WERI-Rb-1 (cell line): ENCODE data around the gene TNKS2.
"Not testable (repeated sequence)": the region's sequence is repeated elsewhere in the genome, so short reads cannot be mapped to it uniquely, and the experiment has no call there.

Source experiments
- DNase-seq: peaks from one replicate; pipeline ENCODE4 v3.0.0-alpha.2; 2020
- H3K27ac ChIP-seq: fragments of 250-450 bp; sonication (Bioruptor Pico); 2 replicates; pipeline ENCODE4 v1.5.1; 2020; ENCODE audit warnings: mild to moderate bottlenecking, moderate library complexity
- H3K27me3 ChIP-seq: fragments of 250-450 bp; sonication (Bioruptor Pico); 2 replicates; pipeline ENCODE4 v1.5.1; 2021; ENCODE audit warnings: mild to moderate bottlenecking, low read depth, moderate library complexity; ENCODE audit not compliant: insufficient read depth, severe bottlenecking
- H3K36me3 ChIP-seq: fragments of 250-450 bp; sonication (Bioruptor Pico); 2 replicates; pipeline ENCODE4 v1.5.1; 2020; ENCODE audit warnings: mild to moderate bottlenecking, moderate library complexity
- H3K4me3 ChIP-seq: 2 replicates; pipeline ENCODE4 v1.5.1; 2011; ENCODE audit warnings: low read depth, mild to moderate bottlenecking, control low read depth, low read length
- H3K9me3 ChIP-seq: fragments of 250-450 bp; sonication (Bioruptor Pico); 2 replicates; pipeline ENCODE4 v1.5.1; 2021; ENCODE audit warnings: mild to moderate bottlenecking, moderate library complexity; ENCODE audit not compliant: severe bottlenecking
- TF ChIP-seq, protein P1 (sequence below): IDR thresholded peaks from 2 replicates; pipeline ENCODE4 v1.5.1; 2011; ENCODE audit warnings: low read depth, mild to moderate bottlenecking, control low read depth, inconsistent platforms, low read length

The TNKS2 gene

DNA sequence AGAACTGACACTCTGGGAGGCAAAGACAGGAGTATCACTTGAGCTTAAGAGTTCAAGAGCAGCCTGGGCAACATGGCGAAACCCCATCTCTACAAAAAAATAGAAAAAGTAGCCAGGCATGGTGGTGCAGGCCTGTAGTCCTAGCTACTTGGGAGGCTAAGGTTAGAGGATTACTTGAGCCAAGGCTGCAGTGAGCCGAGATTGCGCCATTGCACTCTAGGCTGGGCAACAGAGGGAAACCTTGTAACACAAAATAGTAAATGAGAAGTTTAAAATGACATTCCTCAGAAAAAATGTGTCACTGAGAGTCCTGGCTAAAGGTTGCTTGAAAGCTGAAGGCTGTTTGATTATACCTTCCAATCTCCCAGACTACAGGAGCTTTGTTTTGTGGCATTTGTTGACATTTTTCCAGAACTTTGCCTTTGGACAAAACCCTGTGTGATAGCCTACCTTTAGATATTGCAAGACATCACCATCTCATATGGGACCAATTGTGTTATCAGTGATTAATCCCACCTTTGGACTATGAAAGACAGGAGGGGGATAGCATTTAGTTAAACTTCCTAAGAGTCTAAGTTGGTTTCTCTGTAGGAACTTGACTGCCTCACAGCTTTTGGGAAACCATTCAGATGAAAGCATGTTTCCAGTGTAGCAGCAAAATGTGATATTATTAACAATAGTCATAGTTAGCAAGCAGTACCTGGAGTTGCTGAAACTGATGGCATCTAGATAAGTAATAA, 5.3 kb downstream of the TNKS2 start:
- Histone ChIP-seq H3K27me3 (no peaks in the 10 kb centered on the region), H3K27ac (no peak overlapping the region), H3K9me3 (no peaks in the 10 kb centered on the region), H3K36me3 (peaks cover 67% of the 10 kb centered on the region), H3K4me3 (no peak overlapping the region)
- no peak for DNase-seq
- TF ChIP-seq, protein P1, sequence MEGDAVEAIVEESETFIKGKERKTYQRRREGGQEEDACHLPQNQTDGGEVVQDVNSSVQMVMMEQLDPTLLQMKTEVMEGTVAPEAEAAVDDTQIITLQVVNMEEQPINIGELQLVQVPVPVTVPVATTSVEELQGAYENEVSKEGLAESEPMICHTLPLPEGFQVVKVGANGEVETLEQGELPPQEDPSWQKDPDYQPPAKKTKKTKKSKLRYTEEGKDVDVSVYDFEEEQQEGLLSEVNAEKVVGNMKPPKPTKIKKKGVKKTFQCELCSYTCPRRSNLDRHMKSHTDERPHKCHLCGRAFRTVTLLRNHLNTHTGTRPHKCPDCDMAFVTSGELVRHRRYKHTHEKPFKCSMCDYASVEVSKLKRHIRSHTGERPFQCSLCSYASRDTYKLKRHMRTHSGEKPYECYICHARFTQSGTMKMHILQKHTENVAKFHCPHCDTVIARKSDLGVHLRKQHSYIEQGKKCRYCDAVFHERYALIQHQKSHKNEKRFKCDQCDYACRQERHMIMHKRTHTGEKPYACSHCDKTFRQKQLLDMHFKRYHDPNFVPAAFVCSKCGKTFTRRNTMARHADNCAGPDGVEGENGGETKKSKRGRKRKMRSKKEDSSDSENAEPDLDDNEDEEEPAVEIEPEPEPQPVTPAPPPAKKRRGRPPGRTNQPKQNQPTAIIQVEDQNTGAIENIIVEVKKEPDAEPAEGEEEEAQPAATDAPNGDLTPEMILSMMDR = no peak

DNA sequence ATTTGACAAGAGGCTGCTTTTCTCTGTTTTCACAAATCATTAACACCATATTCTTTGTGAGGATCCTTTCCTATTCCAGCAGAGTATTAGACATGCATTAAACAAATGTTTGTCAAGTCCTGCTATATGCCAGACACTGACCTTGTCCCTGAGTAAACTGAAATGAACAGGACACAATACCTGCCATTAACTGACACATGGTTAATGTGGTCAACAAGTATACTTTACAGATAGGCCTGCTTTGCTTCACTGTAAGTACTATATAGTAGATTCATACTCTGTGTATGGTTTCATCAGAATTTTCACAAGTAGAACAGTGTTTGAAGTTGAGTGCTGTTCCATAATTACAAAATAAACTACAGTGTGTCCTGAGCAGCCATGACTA, 5.9 kb downstream of the TNKS2 start:
- H3K27me3 ChIP-seq = no peaks in the 10 kb centered on the region
- TF ChIP-seq, protein P1 = no peak

DNA sequence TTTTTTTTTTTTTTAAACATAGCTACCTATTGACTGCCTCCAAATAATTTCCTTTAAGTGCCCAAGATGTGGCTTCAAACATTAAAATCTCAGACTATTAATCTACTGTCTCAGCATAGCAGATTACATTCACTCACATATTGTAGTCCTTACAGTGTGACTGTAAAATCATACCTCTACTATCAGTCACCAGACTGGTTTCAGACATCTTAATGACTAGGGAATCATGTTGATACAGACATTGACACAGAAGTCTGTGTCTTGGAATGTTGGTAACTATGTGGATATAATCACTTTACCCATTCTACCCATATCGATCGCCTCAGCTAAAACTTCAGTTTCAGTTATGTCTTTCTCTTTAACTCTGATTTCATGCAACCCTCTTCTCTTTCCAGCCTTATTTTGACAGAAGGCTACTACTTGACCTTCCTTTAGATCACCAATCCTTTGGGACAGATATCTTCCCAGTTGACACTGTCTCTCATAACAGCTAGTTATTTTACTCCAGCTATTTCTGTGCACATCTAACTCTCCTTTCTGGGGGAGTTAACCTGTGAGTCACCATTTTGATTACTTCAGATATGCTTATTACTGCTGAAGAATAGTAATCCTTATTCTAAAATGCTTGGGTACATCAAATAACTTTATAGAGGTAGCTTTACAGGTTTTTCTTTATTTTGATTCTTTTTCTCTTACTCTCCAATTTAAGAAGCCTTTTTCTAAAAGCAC, 7.0 kb downstream of the TNKS2 start:
- no peak overlapping the region for H3K4me3 ChIP-seq
- TF ChIP-seq, protein P1 = no peak
- no peak for DNase-seq
- no peaks in the 10 kb centered on the region for H3K9me3 ChIP-seq
- no peaks in the 10 kb centered on the region for H3K27me3 ChIP-seq
- no peak overlapping the region for H3K27ac ChIP-seq
- H3K36me3 ChIP-seq = peaks cover 70% of the 10 kb centered on the region

More for the DNA sequence above, 5.9 kb downstream of the TNKS2 start:
- DNase-seq = no peak
- no peak overlapping the region for H3K4me3 ChIP-seq
- peaks cover 72% of the 10 kb centered on the region for H3K36me3 ChIP-seq
- no peaks in the 10 kb centered on the region for H3K9me3 ChIP-seq
- no peak overlapping the region for H3K27ac ChIP-seq

DNA sequence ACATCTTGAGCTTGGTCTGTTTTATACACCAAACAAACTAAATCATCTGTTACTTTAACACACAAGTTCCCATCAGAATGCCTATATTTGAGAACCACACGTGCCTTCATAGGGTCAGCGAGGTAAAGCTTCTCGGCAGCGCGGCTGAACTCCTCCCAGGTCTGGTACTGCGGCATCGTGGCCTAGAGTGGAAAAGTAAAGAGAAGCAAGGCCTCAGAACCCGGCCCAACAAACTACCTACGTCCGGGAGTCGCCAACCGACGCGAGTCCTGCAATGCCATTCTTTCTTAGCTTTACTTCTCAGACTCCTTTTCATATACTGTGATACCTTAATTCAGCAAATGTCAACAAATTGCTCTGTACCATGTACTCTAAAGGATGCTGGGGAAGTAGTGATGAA, 9.0 kb downstream of the TNKS2 start:
- peaks cover 58% of the 10 kb centered on the region for H3K36me3 ChIP-seq
- not testable (repeated sequence) for DNase-seq, H3K27ac ChIP-seq, H3K9me3 ChIP-seq, H3K27me3 ChIP-seq, H3K4me3 ChIP-seq

DNA sequence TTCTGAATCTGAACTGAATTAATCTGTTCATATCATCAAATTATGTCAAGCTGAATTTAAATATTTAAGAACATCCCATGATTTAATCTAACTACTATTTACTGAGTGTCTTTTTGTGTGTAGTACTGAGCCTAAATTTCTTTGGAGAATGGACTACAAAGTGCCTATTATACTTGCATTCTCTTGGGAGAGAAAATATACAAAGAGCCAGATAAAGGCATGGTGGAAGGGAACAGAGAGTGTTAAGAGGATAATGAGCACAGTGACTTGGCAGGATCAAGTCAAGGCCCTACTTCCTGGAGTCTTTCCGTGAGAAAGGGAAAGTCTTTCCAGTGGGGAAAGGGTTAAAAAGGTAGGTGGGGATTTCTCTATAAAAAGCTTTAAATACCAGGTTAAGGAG, 15.0 kb downstream of the TNKS2 start:
- no peak overlapping the region for H3K4me3 ChIP-seq
- H3K27me3 ChIP-seq = no peaks in the 10 kb centered on the region
- H3K36me3 ChIP-seq = peaks cover 73% of the 10 kb centered on the region
- DNase-seq = no peak
- TF ChIP-seq, protein P1 = no peak
- H3K9me3 ChIP-seq = no peaks in the 10 kb centered on the region
- H3K27ac ChIP-seq = no peak overlapping the region

DNA sequence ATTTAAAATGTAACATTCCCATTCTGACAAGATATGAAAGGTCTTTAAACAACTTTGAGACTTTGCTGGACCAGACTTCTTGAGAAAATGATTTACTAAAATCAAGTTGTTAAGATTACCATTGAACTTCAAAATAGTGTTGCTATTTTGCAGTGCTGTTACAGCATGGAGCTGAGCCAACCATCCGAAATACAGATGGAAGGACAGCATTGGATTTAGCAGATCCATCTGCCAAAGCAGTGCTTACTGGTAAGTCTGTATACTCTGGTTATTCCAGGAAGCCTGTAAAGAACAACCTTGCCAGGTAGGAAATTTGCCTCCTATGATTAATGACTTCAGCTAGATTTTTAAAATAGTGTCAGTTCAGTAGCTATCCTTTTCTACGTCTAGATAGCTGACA, 18.8 kb downstream of the TNKS2 start:
- H3K4me3 ChIP-seq = no peak overlapping the region
- no peak overlapping the region for H3K27ac ChIP-seq
- H3K27me3 ChIP-seq = no peaks in the 10 kb centered on the region
- no peaks in the 10 kb centered on the region for H3K9me3 ChIP-seq
- no peak for DNase-seq
- H3K36me3 ChIP-seq = peaks cover 86% of the 10 kb centered on the region
- TF ChIP-seq, protein P1 = no peak
